Measurements from ENCODE around the gene MAST1. TPM values are rescaled to one million over a fixed set of nuclear protein-coding genes. Genes with fewer than 3 reads are reported as not detected.

MAST1 gene
- not detected for total RNA-seq
- under 1 TPM; 0.09 to 0.13 (median 0.10) TPM for polyA plus RNA-seq
- long read RNA-seq, donor 1 = 0 reads
- long read RNA-seq, donor 2 = 0 reads

DNA sequence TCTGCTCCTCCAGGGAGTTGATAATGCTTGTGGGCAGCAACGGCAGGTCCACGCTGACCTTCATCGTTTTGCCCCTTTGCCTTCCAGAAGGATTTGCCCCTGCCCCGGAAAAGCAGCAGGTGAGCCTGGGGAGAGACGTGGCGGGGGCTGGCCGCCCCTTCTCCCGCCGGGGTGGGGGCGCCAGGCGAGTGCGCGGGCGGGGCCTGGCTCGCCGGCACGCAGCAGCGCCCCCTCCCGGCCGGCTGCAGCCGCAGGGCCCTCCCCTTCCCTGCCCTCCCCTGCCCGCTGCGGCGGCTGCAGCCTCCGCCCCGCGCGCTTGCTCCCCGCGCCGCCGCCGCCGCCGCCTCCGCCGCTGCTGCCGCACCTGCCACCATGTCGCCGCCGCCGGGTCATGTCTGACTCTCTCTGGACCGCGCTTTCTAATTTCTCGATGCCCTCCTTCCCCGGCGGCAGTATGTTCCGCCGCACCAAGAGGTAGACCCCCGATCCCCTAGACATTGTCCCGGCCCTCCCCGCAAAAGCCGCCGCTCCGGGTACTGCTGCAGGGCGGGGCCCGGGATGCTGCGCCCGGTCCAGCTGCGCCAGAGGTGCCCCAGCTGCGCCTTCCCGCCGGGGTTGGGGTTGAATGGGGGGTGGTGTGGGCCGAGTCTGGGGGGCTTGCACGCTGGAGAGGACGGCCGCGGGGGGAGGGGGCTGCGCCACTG, at the start of gene MAST1:
MAST1 (plus strand) TSS at position 334 of the 704 bp plus-strand sequence; CDS start at position 392, 58 bp downstream.
- DNase-seq (peak; percentile 24 to 51), ATAC-seq (peak in 3 of 4 donors; percentile 48 to 56 (median 49))
- Histone ChIP-seq H3K4me3 (peak within 1 kb of the TSS; percentile 47), H3K27me3 (ENCODE audit: insufficient read depth in 3 of 3, low read length in 2 of 3) (peaks cover 0 to 95% (median 53%) of the 10 kb centered on the region in 3 donors), H3K4me1 (peaks cover 6% of the 10 kb centered on the region), H3K36me3 (ENCODE audit: insufficient read depth in 1 of 2, low read depth in 1 of 2) (no peaks in the 10 kb centered on the region), H3K9me3 (no peaks in the 10 kb centered on the region), H3K27ac (no peak within 1 kb of the TSS)
- 1% methylated on average over 45 to 69 of the region's 69 CpGs for WGBS, 3 donors
- TF ChIP-seq, protein P1, sequence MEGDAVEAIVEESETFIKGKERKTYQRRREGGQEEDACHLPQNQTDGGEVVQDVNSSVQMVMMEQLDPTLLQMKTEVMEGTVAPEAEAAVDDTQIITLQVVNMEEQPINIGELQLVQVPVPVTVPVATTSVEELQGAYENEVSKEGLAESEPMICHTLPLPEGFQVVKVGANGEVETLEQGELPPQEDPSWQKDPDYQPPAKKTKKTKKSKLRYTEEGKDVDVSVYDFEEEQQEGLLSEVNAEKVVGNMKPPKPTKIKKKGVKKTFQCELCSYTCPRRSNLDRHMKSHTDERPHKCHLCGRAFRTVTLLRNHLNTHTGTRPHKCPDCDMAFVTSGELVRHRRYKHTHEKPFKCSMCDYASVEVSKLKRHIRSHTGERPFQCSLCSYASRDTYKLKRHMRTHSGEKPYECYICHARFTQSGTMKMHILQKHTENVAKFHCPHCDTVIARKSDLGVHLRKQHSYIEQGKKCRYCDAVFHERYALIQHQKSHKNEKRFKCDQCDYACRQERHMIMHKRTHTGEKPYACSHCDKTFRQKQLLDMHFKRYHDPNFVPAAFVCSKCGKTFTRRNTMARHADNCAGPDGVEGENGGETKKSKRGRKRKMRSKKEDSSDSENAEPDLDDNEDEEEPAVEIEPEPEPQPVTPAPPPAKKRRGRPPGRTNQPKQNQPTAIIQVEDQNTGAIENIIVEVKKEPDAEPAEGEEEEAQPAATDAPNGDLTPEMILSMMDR (IDR thresholded peaks at IDR 0.05) = peak; percentile 48
- intact Hi-C loops (cut with DNase I) = no loop called here

DNA sequence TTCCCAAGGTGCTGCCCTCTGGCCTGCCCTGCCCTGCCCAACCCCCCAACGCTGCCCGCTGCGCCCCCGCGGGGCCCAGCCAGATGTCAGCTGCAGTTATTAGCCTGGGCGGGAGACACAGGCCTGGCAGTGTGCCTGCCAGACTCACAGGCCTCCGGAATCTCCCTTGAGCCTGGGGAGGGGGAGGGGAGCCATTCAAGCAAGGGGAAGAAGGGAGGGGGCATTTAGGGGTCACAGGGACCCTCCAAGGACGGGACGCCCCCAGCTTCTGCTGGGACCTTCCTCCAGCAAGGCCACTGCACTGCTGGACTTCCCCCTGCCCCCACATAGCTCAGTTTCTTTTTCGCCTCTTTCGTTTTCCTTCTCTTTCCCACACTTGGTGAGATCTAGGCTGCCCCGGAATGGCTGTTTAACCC, 49.6 kb upstream of the MAST1 start:
- ATAC-seq (peak in 2 of 4 donors; percentile 3 to 16), DNase-seq (peak; percentile 85 to 90)
- H3K4me3 ChIP-seq = peak overlapping the region; percentile 99
- intact Hi-C loops (cut with DNase I) = no loop called here
- WGBS, 3 donors = 5 to 7% (median 7%) methylated on average over 11 to 12 of the region's 12 CpGs
- TF ChIP-seq, protein P1 (IDR thresholded peaks at IDR 0.05) = no peak
- peak overlapping the region; percentile 99 for H3K27ac ChIP-seq
- H3K27me3 ChIP-seq (ENCODE audit: insufficient read depth in 3 of 3, low read length in 2 of 3) = no peaks in the 10 kb centered on the region
- no peaks in the 10 kb centered on the region for H3K9me3 ChIP-seq
- H3K4me1 ChIP-seq = peaks cover 27% of the 10 kb centered on the region
- no peaks in the 10 kb centered on the region for H3K36me3 ChIP-seq (ENCODE audit: insufficient read depth in 1 of 2, low read depth in 1 of 2)

DNA sequence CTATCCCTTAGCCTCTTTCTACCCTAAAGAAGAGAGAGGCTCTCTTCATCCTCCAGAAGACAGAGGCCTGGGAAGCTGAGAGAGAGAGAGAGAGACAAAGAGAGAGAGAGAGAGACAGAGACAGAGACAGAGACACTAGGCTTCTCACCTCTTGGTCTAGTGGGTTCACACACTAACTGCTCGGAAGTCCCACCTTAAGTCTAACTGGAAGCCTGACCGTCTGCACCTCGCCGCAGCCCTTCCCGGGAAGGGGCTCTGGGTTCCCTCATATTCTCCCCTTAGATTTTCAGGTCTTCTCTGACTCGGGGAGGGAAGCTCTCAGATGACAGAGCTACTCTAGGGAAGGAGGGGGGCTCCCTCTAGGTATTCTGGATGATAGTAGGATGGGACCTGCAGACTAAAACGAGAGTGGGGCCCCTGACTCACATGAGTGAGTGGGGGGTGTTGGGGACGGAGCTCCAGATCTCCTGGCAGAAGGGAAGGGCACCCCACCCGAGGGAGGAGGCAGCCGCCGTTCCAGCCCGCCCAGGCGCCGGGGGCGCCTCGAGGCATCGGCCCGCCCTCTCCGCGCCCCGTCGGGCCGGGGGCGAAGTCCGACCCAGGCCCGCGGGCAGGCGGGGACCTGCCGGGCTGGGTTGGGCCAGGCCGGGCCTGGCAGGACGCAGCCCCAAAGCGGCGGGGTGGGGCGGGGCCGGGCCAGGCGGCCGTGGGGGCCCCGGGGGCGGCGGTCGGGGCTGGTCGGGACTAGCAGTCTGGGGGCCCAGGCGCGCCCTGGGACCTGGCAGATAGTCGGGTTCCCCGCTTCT, 49.0 kb upstream of the MAST1 start:
- no peaks in the 10 kb centered on the region for H3K36me3 ChIP-seq (ENCODE audit: insufficient read depth in 1 of 2, low read depth in 1 of 2)
- H3K27me3 ChIP-seq (ENCODE audit: insufficient read depth in 3 of 3, low read length in 2 of 3) = no peaks in the 10 kb centered on the region
- 13 to 17% (median 17%) methylated on average over 22 to 46 of the region's 46 CpGs for WGBS, 3 donors
- H3K9me3 ChIP-seq = no peaks in the 10 kb centered on the region
- peaks cover 24% of the 10 kb centered on the region for H3K4me1 ChIP-seq
- peak overlapping the region; percentile 99 for H3K4me3 ChIP-seq
- intact Hi-C loops (cut with DNase I) = no loop called here
- H3K27ac ChIP-seq = peak overlapping the region; percentile 99
- TF ChIP-seq, protein P1 (IDR thresholded peaks at IDR 0.05) = no peak
- ATAC-seq (no peak), DNase-seq (no peak)

DNA sequence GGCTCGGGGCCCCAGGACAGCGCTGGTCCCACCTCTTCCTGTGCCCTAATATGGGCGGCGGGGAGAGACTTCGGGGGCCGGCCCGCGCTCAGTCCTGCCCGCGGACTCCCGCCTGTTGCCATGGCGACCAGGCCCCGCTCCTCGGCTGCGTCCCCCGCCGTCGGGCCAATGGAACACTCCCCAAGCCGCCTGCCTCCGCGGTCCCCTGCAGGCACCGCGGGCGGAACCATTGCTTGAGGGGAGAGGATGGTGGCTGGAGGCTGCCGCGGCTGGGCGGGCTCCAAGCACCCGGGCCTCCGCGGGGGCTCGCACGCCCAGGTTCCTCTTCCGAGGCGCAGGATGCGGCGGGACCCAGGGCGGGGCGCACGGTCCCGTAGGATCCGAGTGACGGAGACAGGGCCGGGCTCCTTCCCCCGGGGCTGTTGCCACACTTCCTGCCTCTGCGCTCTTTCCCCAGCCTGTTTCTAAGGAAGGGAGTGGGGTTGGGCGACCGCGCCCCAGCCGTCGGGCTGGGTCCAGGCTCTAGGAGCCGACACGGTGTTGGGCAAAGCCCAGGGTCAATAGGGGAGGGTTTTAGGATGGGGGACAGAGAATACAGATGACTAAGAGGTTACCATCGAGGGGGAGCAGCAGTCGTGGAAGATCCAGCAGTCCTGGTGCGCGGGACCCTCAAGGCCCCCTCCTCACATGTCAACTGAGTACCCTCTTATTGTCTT, 48.3 kb upstream of the MAST1 start:
- Histone ChIP-seq H3K27ac (peak overlapping the region; percentile 99), H3K4me3 (peak overlapping the region; percentile 99), H3K36me3 (ENCODE audit: insufficient read depth in 1 of 2, low read depth in 1 of 2) (no peaks in the 10 kb centered on the region), H3K4me1 (peaks cover 29% of the 10 kb centered on the region), H3K9me3 (no peaks in the 10 kb centered on the region), H3K27me3 (ENCODE audit: insufficient read depth in 3 of 3, low read length in 2 of 3) (no peaks in the 10 kb centered on the region)
- peak; percentile 98 for DNase-seq
- peak; percentile 38 to 53 (median 48) for ATAC-seq
- TF ChIP-seq, protein P1 (IDR thresholded peaks at IDR 0.05) = no peak
- intact Hi-C loops (cut with DNase I) = no loop called here
- 2 to 3% (median 2%) methylated on average over 44 to 56 of the region's 56 CpGs for WGBS, 3 donors
